HepG2 (cell line): ENCODE data around the gene EGLN1. TPM values are rescaled to one million over a fixed set of nuclear protein-coding genes. Genes with fewer than 3 reads are reported as not detected.
A peak's percentile ranks its signal among the peaks of the same experiment; 100 is the strongest.

ENCODE experiments used
- ARNT2 ChIP-seq: sonication (generic); formaldehyde crosslinking; IDR thresholded peaks from 2 replicates; pipeline ENCODE4 v1.8.0; 2022; ENCODE audit warnings: mild to moderate bottlenecking, low read depth, missing genetic modification reagents, moderate library complexity
- CHCHD3 ChIP-seq: sonication (generic); formaldehyde crosslinking; IDR thresholded peaks from 2 replicates; pipeline ENCODE4 v1.8.0; 2022; ENCODE audit warnings: mild to moderate bottlenecking, missing genetic modification reagents, moderate library complexity
- KLF11 ChIP-seq: IDR thresholded peaks from 2 replicates; pipeline ENCODE4 v1.6.1; 2016; ENCODE audit warnings: missing compliant biosample characterization
- MED1 ChIP-seq: sonication (generic); formaldehyde crosslinking; IDR thresholded peaks from 2 replicates; pipeline ENCODE4 v1.4.0; 2020; ENCODE audit warnings: missing genetic modification reagents
- NFIC ChIP-seq: IDR thresholded peaks from 2 replicates; pipeline ENCODE4 v1.6.1; 2012; ENCODE audit warnings: mild to moderate bottlenecking, low read length, inconsistent platforms
- PCBP1 ChIP-seq: fragments of 200-400 bp; formaldehyde crosslinking; IDR thresholded peaks from 2 replicates; pipeline ENCODE4 v1.6.1; 2017; ENCODE audit warnings: mild to moderate bottlenecking, low read depth, low read length, borderline replicate concordance
- REL ChIP-seq: sonication (generic); formaldehyde crosslinking; conservative IDR thresholded peaks from 2 replicates; pipeline ENCODE4 v1.8.0; 2022; ENCODE audit warnings: mild to moderate bottlenecking, missing genetic modification reagents, moderate library complexity
- SALL2 ChIP-seq: sonication (generic); formaldehyde crosslinking; IDR thresholded peaks from 2 replicates; pipeline ENCODE4 v1.8.1; 2023; ENCODE audit warnings: mild to moderate bottlenecking, missing genetic modification reagents, inconsistent platforms
- SP1 ChIP-seq, 2 experiments: fragments of 450-650 bp in 1 of 2; sonication (generic) in 1 of 2; formaldehyde crosslinking in 1 of 2; IDR thresholded peaks; 2 replicates each; pipeline versions ENCODE4 v1.4.0 to v1.6.1; 2016 to 2020; ENCODE audit warnings: missing genetic modification reagents in 1 of 2
- SP2 ChIP-seq: sonication (generic); formaldehyde crosslinking; IDR thresholded peaks from 2 replicates; pipeline ENCODE4 v1.5.1; 2020; ENCODE audit warnings: mild to moderate bottlenecking, missing genetic modification reagents
- TP53 ChIP-seq: sonication (generic); formaldehyde crosslinking; conservative IDR thresholded peaks from 2 replicates; pipeline ENCODE4 v1.4.0; 2020; ENCODE audit warnings: missing genetic modification reagents
- ZNF207 ChIP-seq: fragments of 450-650 bp; IDR thresholded peaks from 2 replicates; pipeline ENCODE4 v1.6.1; 2016; ENCODE audit warnings: antibody characterized with exemption, borderline replicate concordance
- ZNF282 ChIP-seq: fragments of 450-650 bp; IDR thresholded peaks from 2 replicates; pipeline ENCODE4 v1.6.1; 2018; ENCODE audit not compliant: partially characterized antibody
- ZNF296 ChIP-seq: sonication (generic); formaldehyde crosslinking; conservative IDR thresholded peaks from 2 replicates; pipeline ENCODE4 v1.5.0; 2020; ENCODE audit warnings: mild to moderate bottlenecking, missing genetic modification reagents
- ZNF431 ChIP-seq: sonication (generic); formaldehyde crosslinking; IDR thresholded peaks from 2 replicates; pipeline ENCODE4 v1.9.0; 2022; ENCODE audit warnings: missing genetic modification reagents, low read depth, mild to moderate bottlenecking, borderline replicate concordance
- ZNF501 ChIP-seq: sonication (generic); formaldehyde crosslinking; IDR thresholded peaks from 2 replicates; pipeline ENCODE4 v1.5.1; 2020; ENCODE audit warnings: mild to moderate bottlenecking, moderate library complexity, missing genetic modification reagents
- ZNF768 ChIP-seq: sonication (generic); formaldehyde crosslinking; IDR thresholded peaks from 2 replicates; pipeline ENCODE4 v1.4.0; 2020; ENCODE audit warnings: missing genetic modification reagents
- polyA plus RNA-seq, 8 experiments: library from polyadenylated mRNA; depleted of rRNA in 3 of 8; stranded (reverse) in 7 of 8; unstranded in 1 of 8; fragments of >200 nt; fragmentation: Illumina TruSeq in 4 of 8; extraction: Trizol in 4 of 8; gene quantifications; 2 replicates each; pipeline versions ENCODE4 v1.2.1 to v1.2.3, GENCODE V29; 2011 to 2016; ENCODE audit warnings: low read depth in 4 of 8, missing spikeins in 1 of 8, mixed read lengths in 1 of 8; ENCODE audit not compliant: insufficient read depth in 1 of 8
- total RNA-seq, 5 experiments: library from RNA; depleted of rRNA; stranded (reverse); fragments of >200 nt; fragmentation: Illumina TruSeq; extraction: Trizol; gene quantifications; 2 replicates each; pipeline ENCODE4 v1.2.3, GENCODE V29; 2016; ENCODE audit warnings: low read depth in 1 of 5
- TF ChIP-seq, protein P1 (sequence below): sonication (generic); formaldehyde crosslinking; IDR thresholded peaks from 2 replicates; pipeline ENCODE4 v1.4.0; 2020; ENCODE audit warnings: missing genetic modification reagents, mild to moderate bottlenecking, borderline replicate concordance
- TF ChIP-seq, protein P2 (sequence below): IDR thresholded peaks from 2 replicates; pipeline ENCODE4 v1.6.1; 2016; ENCODE audit warnings: missing compliant biosample characterization, missing genetic modification reagents, borderline replicate concordance
- TF ChIP-seq, protein P3 (sequence below): sonication (generic); formaldehyde crosslinking; IDR thresholded peaks from 2 replicates; pipeline ENCODE4 v1.5.0; 2020; ENCODE audit warnings: mild to moderate bottlenecking, missing genetic modification reagents
- TF ChIP-seq, protein P4 (sequence below): sonication (generic); formaldehyde crosslinking; IDR thresholded peaks from 2 replicates; pipeline ENCODE4 v1.4.0; 2020; ENCODE audit warnings: missing genetic modification reagents; ENCODE audit errors: not compliant biosample characterization

The EGLN1 gene
- total and polyA plus RNA-seq, 2 of the 13 experiments (the other 11 are each of a cell fraction or from before 2014, with no cell fraction given): 34.4 to 44.1 TPM

DNA sequence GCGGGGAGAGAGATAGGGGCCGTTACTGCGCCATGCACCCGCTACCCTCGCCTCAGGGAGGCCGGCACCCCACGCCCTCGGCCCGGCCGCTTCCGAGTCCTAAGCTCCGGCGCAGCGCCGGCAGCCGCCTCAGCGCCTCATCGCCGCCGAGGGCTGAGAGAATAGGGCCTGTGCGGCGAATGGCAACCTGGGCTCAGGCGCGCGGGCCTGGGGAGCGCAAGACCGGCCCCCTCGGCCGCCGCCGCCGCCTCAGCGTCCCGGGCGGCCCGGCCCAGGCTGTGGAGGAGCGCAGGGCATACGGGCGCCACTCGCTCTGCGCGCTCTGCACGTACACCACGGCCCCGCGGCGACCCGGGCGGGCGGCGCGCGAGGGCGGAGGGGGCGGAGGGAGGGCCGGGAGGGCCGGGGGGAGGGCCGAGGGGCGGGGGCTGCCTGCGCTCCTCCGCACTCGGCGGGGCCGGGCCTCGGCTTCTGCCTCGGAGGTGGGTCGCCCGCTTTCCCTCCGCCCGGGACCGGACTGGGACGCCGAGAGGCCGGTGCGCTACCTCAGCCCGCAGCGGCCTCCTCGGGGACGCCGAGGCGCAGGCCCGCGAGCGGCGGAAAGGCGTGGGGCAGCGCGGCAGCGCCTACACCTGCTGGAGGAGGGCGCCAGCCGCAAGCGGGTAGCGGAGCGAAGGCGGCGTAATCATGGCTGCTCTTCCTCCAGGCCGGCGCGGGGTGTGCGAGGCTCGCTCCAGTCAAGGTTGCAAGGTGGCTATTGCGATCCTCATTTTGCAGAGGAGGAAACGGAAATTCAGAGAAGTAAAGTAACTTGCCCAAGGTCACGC, at the start of gene EGLN1 (continued):
- TF ChIP-seq, protein P1, sequence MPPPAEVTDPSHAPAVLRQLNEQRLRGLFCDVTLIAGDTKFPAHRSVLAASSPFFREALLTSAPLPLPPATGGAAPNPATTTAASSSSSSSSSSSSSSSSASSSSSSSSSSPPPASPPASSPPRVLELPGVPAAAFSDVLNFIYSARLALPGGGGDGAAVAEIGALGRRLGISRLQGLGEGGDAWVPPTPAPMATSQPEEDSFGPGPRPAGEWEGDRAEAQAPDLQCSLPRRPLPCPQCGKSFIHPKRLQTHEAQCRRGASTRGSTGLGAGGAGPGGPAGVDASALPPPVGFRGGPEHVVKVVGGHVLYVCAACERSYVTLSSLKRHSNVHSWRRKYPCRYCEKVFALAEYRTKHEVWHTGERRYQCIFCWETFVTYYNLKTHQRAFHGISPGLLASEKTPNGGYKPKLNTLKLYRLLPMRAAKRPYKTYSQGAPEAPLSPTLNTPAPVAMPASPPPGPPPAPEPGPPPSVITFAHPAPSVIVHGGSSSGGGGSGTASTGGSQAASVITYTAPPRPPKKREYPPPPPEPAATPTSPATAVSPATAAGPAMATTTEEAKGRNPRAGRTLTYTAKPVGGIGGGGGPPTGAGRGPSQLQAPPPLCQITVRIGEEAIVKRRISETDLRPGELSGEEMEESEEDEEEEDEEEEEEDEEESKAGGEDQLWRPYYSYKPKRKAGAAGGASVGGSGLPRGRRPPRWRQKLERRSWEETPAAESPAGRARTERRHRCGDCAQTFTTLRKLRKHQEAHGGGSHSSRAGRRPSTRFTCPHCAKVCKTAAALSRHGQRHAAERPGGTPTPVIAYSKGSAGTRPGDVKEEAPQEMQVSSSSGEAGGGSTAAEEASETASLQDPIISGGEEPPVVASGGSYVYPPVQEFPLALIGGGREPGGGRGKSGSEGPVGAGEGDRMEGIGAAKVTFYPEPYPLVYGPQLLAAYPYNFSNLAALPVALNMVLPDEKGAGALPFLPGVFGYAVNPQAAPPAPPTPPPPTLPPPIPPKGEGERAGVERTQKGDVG (CRISPR knock-in tag): no peak
- TF ChIP-seq ZNF282 (no peak), SP1 (IDR thresholded peaks at IDR 0.05) (no peak), SP1 (CRISPR knock-in tag; IDR thresholded peaks at IDR 0.05) (peak; percentile 36), CHCHD3 (CRISPR knock-in tag) (0 out of 2 replicates have a peak, but pooled peaks have one; percentile 34), ZNF501 (0 out of 2 replicates have a peak, but pooled peaks have one; percentile 72), ZNF296 (CRISPR knock-in tag) (no peak), PCBP1 (no peak), REL (CRISPR knock-in tag) (peak; percentile 82; the same call in 1 of the 2 replicates), KLF11 (CRISPR knock-in tag) (0 out of 2 replicates have a peak, but pooled peaks have one; percentile 36), ZNF207 (no peak), MED1 (CRISPR knock-in tag) (peak; percentile 82), SALL2 (peak; percentile 85; the same call in 1 of the 2 replicates), SP2 (CRISPR knock-in tag) (0 out of 2 replicates have a peak, but pooled peaks have one; percentile 38), TP53 (CRISPR knock-in tag) (no peak), ZNF431 (CRISPR knock-in tag) (peak; percentile 22), NFIC (no peak), ARNT2 (CRISPR knock-in tag) (no peak), ZNF768 (CRISPR knock-in tag) (peak; percentile 83)
- TF ChIP-seq, protein P2, sequence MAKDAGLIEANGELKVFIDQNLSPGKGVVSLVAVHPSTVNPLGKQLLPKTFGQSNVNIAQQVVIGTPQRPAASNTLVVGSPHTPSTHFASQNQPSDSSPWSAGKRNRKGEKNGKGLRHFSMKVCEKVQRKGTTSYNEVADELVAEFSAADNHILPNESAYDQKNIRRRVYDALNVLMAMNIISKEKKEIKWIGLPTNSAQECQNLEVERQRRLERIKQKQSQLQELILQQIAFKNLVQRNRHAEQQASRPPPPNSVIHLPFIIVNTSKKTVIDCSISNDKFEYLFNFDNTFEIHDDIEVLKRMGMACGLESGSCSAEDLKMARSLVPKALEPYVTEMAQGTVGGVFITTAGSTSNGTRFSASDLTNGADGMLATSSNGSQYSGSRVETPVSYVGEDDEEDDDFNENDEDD (CRISPR knock-in tag): peak; percentile 76; the same call in 1 of the 2 replicates
- TF ChIP-seq, protein P3, sequence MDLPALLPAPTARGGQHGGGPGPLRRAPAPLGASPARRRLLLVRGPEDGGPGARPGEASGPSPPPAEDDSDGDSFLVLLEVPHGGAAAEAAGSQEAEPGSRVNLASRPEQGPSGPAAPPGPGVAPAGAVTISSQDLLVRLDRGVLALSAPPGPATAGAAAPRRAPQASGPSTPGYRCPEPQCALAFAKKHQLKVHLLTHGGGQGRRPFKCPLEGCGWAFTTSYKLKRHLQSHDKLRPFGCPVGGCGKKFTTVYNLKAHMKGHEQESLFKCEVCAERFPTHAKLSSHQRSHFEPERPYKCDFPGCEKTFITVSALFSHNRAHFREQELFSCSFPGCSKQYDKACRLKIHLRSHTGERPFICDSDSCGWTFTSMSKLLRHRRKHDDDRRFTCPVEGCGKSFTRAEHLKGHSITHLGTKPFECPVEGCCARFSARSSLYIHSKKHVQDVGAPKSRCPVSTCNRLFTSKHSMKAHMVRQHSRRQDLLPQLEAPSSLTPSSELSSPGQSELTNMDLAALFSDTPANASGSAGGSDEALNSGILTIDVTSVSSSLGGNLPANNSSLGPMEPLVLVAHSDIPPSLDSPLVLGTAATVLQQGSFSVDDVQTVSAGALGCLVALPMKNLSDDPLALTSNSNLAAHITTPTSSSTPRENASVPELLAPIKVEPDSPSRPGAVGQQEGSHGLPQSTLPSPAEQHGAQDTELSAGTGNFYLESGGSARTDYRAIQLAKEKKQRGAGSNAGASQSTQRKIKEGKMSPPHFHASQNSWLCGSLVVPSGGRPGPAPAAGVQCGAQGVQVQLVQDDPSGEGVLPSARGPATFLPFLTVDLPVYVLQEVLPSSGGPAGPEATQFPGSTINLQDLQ: peak; percentile 84; the same call in 1 of the 2 replicates
- TF ChIP-seq, protein P4, sequence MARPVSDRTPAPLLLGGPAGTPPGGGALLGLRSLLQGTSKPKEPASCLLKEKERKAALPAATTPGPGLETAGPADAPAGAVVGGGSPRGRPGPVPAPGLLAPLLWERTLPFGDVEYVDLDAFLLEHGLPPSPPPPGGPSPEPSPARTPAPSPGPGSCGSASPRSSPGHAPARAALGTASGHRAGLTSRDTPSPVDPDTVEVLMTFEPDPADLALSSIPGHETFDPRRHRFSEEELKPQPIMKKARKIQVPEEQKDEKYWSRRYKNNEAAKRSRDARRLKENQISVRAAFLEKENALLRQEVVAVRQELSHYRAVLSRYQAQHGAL (CRISPR knock-in tag): no peak
